ENCODE measurements around the gene UACA. TPM values are rescaled to one million over a fixed set of nuclear protein-coding genes. Genes with fewer than 3 reads are reported as not detected.

The UACA gene
- total and polyA plus RNA-seq, 2 experiments from 2014 or later: 21.5 to 35.8 TPM

- peaks cover 32% of the 10 kb centered on the region for H3K4me1 Mint-ChIP-seq
- Histone ChIP-seq H3K36me3 (ENCODE audit: insufficient read depth) (no peaks in the 10 kb centered on the region), H3K4me1 (ENCODE audit: insufficient read depth) (peaks cover 30% of the 10 kb centered on the region), H3K79me2 (replicated peaks; ENCODE audit: insufficient read depth) (peaks cover 15% of the 10 kb centered on the region; the same call in 1 of the 2 replicates), H3K9me2 (ENCODE audit: insufficient read depth) (no peaks in the 10 kb centered on the region), H3K27ac (ENCODE audit: low read depth) (no peak overlapping the region), H3K4me3 (peak overlapping the region; percentile 78), H3K4me2 (peak overlapping the region; percentile 82), H3F3A (replicated peaks; ENCODE audit: low read depth) (no peaks in the 10 kb centered on the region), H4K20me1 (replicated peaks; ENCODE audit: insufficient read depth) (no peaks in the 10 kb centered on the region; the same call in none of the 2 replicates), H2AFZ (peak overlapping the region; percentile 82), H3K27me3 (ENCODE audit: insufficient read depth) (peaks cover 13% of the 10 kb centered on the region; the same call in 1 of the 2 replicates)
- ATAC-seq: peak; percentile 59
- H3K4me3 Mint-ChIP-seq: peak overlapping the region; percentile 83
- H3K27ac Mint-ChIP-seq: no peak overlapping the region
- no peaks in the 10 kb centered on the region for H3K9me3 Mint-ChIP-seq
- peaks cover 4% of the 10 kb centered on the region for H3K27me3 Mint-ChIP-seq (ENCODE audit: insufficient read depth, low read depth, poor library complexity)
- peak; percentile 53 for DNase-seq (ENCODE audit: low spot score)
- no peaks in the 10 kb centered on the region for H3K36me3 Mint-ChIP-seq (ENCODE audit: low read depth)
- TF ChIP-seq STAT1 (IDR thresholded peaks at IDR 0.05; ENCODE audit: unreplicated experiment) (no peak), EZH2phosphoT487 (IDR thresholded peaks at IDR 0.05; ENCODE audit: unreplicated experiment) (no peak), ZNF462 (CRISPR knock-in tag; IDR thresholded peaks at IDR 0.05) (no peak), ETS1 (IDR thresholded peaks at IDR 0.05) (no peak), POLR2AphosphoS5 (IDR thresholded peaks at IDR 0.05; ENCODE audit: low read depth) (no peak), CTCF (conservative IDR thresholded peaks at IDR 0.05; ENCODE audit: low read depth in 2 of 2) (no peak), NANOG (IDR thresholded peaks at IDR 0.05; ENCODE audit: borderline replicate concordance) (no peak), REST (IDR thresholded peaks at IDR 0.05; ENCODE audit: unreplicated experiment) (no peak), ZNF114 (CRISPR knock-in tag; IDR thresholded peaks at IDR 0.05) (no peak), CREB1 (CRISPR knock-in tag; IDR thresholded peaks at IDR 0.05; ENCODE audit: low read depth) (no peak), ZNF331 (CRISPR knock-in tag; IDR thresholded peaks at IDR 0.05; ENCODE audit: low read depth) (no peak), JUNB (IDR thresholded peaks at IDR 0.05; ENCODE audit: unreplicated experiment) (no peak), EZH2 (IDR thresholded peaks at IDR 0.05; ENCODE audit: low read depth, unreplicated experiment) (no peak)
These were observed 764 bp downstream of the UACA start for GRCh38 chr15:70762469-70763119.

Data from GM23338 (cell line).